Neutrophil (primary cell): ENCODE measurements around the gene RDX.

Source experiments
- H3K27ac ChIP-seq: fragments of 200-600 bp; sonication (generic); 2 replicates; pipeline ENCODE4 v1.5.1; 2016; ENCODE audit warnings: mild to moderate bottlenecking, moderate library complexity
- H3K27me3 ChIP-seq: fragments of 200-600 bp; sonication (generic); 2 replicates; pipeline ENCODE4 v1.6.0; 2016; ENCODE audit warnings: mild to moderate bottlenecking
- H3K36me3 ChIP-seq: fragments of 200-600 bp; sonication (generic); 2 replicates; pipeline ENCODE4 v1.5.1; 2017
- H3K4me1 ChIP-seq, 2 experiments: fragments of 200-600 bp in 1 of 2; sonication (generic) in 1 of 2; 1 replicate in 1 of 2; 2 replicates in 1 of 2; pipeline versions ENCODE4 v1.5.1 to v1.6.1; 2013 to 2016; ENCODE audit warnings: low read depth in 1 of 2, low read length in 1 of 2, mild to moderate bottlenecking in 1 of 2, moderate library complexity in 1 of 2; ENCODE audit not compliant: control insufficient read depth in 1 of 2, insufficient read depth in 1 of 2
- H3K4me3 ChIP-seq, 2 experiments: fragments of 200-600 bp in 1 of 2; sonication (generic) in 1 of 2; 1 replicate in 1 of 2; 2 replicates in 1 of 2; pipeline ENCODE4 v1.5.1; 2013 to 2016; ENCODE audit warnings: low read depth in 1 of 2, low read length in 1 of 2, mild to moderate bottlenecking in 1 of 2, moderate library complexity in 1 of 2
- H3K9me3 ChIP-seq: fragments of 200-600 bp; sonication (generic); 2 replicates; pipeline ENCODE4 v1.5.1; 2016
- TF ChIP-seq, protein P1 (sequence below): fragments of 200-600 bp; sonication (generic); IDR thresholded peaks from 2 replicates; pipeline ENCODE4 v1.5.1; 2016; ENCODE audit warnings: antibody characterized with exemption

RDX gene

DNA sequence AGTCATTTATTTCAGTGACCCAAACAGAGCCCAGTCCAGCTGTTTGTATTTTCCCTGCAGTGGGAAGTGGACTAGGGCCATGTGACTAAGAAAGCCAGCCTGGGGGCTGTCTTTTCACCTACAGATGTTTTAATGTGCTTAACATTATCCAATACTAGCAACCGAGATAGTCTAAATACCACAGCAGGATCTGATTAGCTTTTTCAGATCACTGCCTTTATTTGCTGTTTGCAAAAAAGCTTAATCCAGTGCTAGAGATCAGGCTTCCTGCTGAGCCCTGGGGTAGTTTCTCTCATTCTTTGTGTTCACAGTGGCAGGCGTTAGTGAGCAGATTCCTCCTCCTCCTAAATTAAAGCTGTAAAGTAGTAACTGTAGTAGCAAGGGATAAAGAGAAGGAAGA is 168.3 kb downstream of the RDX start:
- no peaks in the 10 kb centered on the region for H3K27me3 ChIP-seq
- H3K36me3 ChIP-seq: no peaks in the 10 kb centered on the region
- no peak overlapping the region for H3K27ac ChIP-seq
- no peaks in the 10 kb centered on the region for H3K4me1 ChIP-seq
- TF ChIP-seq, protein P1, sequence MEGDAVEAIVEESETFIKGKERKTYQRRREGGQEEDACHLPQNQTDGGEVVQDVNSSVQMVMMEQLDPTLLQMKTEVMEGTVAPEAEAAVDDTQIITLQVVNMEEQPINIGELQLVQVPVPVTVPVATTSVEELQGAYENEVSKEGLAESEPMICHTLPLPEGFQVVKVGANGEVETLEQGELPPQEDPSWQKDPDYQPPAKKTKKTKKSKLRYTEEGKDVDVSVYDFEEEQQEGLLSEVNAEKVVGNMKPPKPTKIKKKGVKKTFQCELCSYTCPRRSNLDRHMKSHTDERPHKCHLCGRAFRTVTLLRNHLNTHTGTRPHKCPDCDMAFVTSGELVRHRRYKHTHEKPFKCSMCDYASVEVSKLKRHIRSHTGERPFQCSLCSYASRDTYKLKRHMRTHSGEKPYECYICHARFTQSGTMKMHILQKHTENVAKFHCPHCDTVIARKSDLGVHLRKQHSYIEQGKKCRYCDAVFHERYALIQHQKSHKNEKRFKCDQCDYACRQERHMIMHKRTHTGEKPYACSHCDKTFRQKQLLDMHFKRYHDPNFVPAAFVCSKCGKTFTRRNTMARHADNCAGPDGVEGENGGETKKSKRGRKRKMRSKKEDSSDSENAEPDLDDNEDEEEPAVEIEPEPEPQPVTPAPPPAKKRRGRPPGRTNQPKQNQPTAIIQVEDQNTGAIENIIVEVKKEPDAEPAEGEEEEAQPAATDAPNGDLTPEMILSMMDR: no peak
- no peaks in the 10 kb centered on the region for H3K9me3 ChIP-seq
- H3K4me3 ChIP-seq: no peak overlapping the region

DNA sequence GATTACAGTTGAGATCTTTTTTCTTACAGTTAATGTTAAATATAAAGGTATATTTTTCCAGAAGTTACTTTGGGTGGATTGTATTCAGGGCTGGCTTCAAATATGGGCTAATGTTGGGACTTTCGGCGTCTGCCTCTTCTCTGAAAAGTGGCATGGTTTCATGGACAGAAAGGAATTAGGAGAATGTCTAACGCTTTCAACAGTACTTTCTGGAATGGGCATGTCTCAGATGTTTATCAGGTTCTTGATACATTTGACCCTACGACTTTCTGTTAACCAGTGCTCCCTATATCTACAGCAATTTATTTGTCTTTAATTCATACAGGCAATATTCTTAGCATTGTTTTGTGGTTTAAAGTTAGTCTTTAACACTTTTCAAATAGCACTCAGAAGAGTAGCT is 169.5 kb downstream of the RDX start:
- TF ChIP-seq, protein P1: no peak
- Histone ChIP-seq H3K27me3 (no peaks in the 10 kb centered on the region), H3K4me3 (no peak overlapping the region), H3K4me1 (no peaks in the 10 kb centered on the region), H3K9me3 (no peaks in the 10 kb centered on the region), H3K36me3 (no peaks in the 10 kb centered on the region), H3K27ac (no peak overlapping the region)

DNA sequence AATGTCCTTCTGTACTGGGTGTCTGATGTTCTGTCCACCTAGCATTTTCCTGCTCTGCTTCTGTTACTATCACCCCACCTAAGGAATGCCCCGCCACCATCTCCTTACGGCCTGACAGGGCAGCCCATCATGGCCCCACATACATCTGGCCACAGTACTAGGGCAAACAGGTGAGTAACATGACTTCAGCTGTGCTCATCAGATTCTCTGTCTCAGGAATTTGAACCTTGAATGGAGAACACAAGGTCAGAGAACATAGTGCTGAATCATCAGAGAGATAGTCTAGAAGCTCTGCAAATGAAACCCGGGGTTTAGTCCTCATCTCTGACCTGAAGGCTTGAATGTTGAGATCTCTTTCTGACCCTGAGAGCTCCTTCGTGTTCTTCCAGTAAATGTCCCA is 170.8 kb downstream of the RDX start:
- no peak overlapping the region for H3K27ac ChIP-seq
- H3K27me3 ChIP-seq: no peaks in the 10 kb centered on the region
- no peaks in the 10 kb centered on the region for H3K9me3 ChIP-seq
- no peaks in the 10 kb centered on the region for H3K36me3 ChIP-seq
- no peaks in the 10 kb centered on the region for H3K4me1 ChIP-seq
- no peak overlapping the region for H3K4me3 ChIP-seq
- TF ChIP-seq, protein P1: no peak
